ENCODE results near the gene RTEL1. TPM values are rescaled to one million over a fixed set of nuclear protein-coding genes. Genes with fewer than 3 reads are reported as not detected.

The RTEL1 gene
- polyA plus RNA-seq, 1 of the 3 experiments (the other 2 are of a cell fraction) = 9.9 TPM

DNA sequence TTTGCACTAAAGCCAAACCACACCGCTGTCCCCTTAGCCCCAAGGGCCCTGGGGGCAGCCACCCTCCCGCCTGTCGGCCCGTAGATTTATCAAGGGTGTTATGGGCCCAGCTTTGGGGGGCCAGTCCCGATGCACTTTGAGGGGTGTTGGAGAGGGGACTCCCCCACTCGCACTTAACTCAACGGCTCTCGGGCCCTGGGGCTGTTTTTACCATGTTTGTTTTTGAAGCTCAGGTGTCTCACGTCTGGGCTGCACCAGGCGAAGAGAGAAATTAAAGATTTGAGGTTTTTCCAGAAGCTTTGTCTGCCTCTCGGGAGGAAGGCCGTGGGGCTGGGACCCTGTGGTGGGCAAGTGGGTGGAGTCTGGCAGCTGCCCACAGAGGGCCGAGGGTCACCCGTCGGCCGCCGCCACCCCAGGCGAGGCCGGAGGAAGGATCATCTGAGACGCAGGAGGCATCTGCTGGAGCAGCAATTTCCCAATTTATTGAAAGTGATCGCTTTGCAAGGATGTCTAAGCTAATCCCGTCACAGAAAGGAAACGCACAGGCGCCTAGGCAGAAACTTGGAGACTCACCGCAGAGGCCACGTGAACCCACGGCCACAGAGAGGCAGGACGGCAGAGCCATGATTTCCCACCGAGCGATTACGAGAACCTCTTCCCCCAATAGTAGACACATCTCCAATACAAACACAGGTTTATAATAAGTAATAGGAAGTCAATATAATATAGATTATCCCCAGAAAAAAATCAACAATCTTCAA lies 85.3 kb downstream of the RTEL1 start:
- Histone ChIP-seq H3K36me3 (replicated peaks in 1 of 2; ENCODE audit: control insufficient read depth in 1 of 2, insufficient read depth in 2 of 2, low read length in 1 of 2) (peaks cover 15 to 26% of the 10 kb centered on the region in 2 experiments), H2AFZ (ENCODE audit: low read depth) (no peak overlapping the region), H4K20me1 (ENCODE audit: insufficient read depth) (peaks cover 16% of the 10 kb centered on the region), H3K4me3 (ENCODE audit: low read depth in 2 of 2, low read length in 1 of 2) (no peak overlapping the region), H3F3A (replicated peaks; ENCODE audit: insufficient read depth) (peaks cover 17% of the 10 kb centered on the region), H3K4me1 (ENCODE audit: control insufficient read depth in 1 of 2, insufficient read depth in 2 of 2, low read depth in 1 of 2, low read length in 1 of 2) (peaks cover 0 to 14% of the 10 kb centered on the region in 2 experiments; a peak in 1 of 4 replicates), H3K4me2 (no peak overlapping the region), H3K9ac (no peak overlapping the region), H3K9me2 (no peaks in the 10 kb centered on the region), H3K27ac (ENCODE audit: low read depth in 2 of 2, low read length in 1 of 2) (no peak overlapping the region), H3K27me3 (ENCODE audit: insufficient read depth) (no peaks in the 10 kb centered on the region), H3K9me3 (no peaks in the 10 kb centered on the region), H3K79me2 (ENCODE audit: insufficient read depth) (peaks cover 18% of the 10 kb centered on the region)
- TF ChIP-seq RAD21 (IDR thresholded peaks at IDR 0.05; ENCODE audit: low read length) = no peak
- TF ChIP-seq FOSL2 (IDR thresholded peaks at IDR 0.05; ENCODE audit: borderline replicate concordance, low read depth) = no peak
- no peak for TF ChIP-seq MXI1 (IDR thresholded peaks at IDR 0.05; ENCODE audit: low read depth, low read length)
- no peak for TF ChIP-seq GATA2 (CRISPR knock-in tag; IDR thresholded peaks at IDR 0.05)
- TF ChIP-seq, protein P1, sequence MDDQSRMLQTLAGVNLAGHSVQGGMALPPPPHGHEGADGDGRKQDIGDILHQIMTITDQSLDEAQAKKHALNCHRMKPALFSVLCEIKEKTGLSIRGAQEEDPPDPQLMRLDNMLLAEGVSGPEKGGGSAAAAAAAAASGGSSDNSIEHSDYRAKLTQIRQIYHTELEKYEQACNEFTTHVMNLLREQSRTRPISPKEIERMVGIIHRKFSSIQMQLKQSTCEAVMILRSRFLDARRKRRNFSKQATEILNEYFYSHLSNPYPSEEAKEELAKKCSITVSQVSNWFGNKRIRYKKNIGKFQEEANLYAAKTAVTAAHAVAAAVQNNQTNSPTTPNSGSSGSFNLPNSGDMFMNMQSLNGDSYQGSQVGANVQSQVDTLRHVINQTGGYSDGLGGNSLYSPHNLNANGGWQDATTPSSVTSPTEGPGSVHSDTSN (IDR thresholded peaks at IDR 0.05) = no peak
- no peak for TF ChIP-seq IRF3 (IDR thresholded peaks at IDR 0.05; ENCODE audit: low read depth, low read length)
- TF ChIP-seq RFX5 (IDR thresholded peaks at IDR 0.05; ENCODE audit: low read length) = no peak
- TF ChIP-seq TCF12 (IDR thresholded peaks at IDR 0.05) = no peak
- TF ChIP-seq MEF2A (IDR thresholded peaks at IDR 0.05; ENCODE audit: borderline replicate concordance, low read depth) = no peak
- TF ChIP-seq, protein P2, sequence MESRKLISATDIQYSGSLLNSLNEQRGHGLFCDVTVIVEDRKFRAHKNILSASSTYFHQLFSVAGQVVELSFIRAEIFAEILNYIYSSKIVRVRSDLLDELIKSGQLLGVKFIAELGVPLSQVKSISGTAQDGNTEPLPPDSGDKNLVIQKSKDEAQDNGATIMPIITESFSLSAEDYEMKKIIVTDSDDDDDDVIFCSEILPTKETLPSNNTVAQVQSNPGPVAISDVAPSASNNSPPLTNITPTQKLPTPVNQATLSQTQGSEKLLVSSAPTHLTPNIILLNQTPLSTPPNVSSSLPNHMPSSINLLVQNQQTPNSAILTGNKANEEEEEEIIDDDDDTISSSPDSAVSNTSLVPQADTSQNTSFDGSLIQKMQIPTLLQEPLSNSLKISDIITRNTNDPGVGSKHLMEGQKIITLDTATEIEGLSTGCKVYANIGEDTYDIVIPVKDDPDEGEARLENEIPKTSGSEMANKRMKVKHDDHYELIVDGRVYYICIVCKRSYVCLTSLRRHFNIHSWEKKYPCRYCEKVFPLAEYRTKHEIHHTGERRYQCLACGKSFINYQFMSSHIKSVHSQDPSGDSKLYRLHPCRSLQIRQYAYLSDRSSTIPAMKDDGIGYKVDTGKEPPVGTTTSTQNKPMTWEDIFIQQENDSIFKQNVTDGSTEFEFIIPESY (IDR thresholded peaks at IDR 0.05; ENCODE audit: borderline replicate concordance, low read depth) = no peak
- no peak for TF ChIP-seq MAX (IDR thresholded peaks at IDR 0.05; ENCODE audit: low read depth)
- POLR2A ChIA-PET = interaction anchor here (0.6 kb wide), 1 partner anchor 21 kb away, joined by 3 read pairs; no protein-coding TSS in a partner anchor
- WGBS (ENCODE audit: low lambda C conversion rate) = 95% methylated on average over 17 of the region's 31 CpGs
- no peak for DNase-seq
- CTCF ChIA-PET = interaction anchor here (3.6 kb wide), 1 partner anchor 32 kb away, joined by 16 read pairs; no protein-coding TSS in a partner anchor

DNA sequence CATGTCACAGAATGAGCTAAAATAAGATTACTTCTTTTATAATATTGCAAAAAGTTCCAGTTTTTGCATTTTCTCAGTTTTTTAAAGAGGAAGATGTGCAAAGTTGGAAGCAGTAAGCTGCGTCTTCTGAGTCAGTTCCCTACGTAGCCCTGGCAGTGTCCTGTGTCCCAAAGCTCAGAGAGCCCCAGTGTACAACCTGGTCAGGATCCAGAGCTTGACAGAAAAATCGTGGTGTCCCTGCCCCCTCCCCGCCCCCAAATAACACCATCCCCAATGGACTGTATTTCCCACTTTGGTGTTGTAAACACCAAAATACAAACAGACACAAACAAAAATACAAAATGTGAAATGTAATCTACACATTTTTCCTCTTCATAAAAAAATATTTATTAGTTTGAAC lies 86.0 kb downstream of the RTEL1 start:
- no peaks in the 10 kb centered on the region for H3K27me3 ChIP-seq (ENCODE audit: insufficient read depth)
- peaks cover 0 to 12% of the 10 kb centered on the region in 2 experiments; a peak in 1 of 4 replicates for H3K4me1 ChIP-seq (ENCODE audit: control insufficient read depth in 1 of 2, insufficient read depth in 2 of 2, low read depth in 1 of 2, low read length in 1 of 2)
- peaks cover 18% of the 10 kb centered on the region for H3K79me2 ChIP-seq (ENCODE audit: insufficient read depth)
- no peak overlapping the region for H3K4me2 ChIP-seq
- DNase-seq = no peak
- peaks cover 15% of the 10 kb centered on the region for H3F3A ChIP-seq (replicated peaks; ENCODE audit: insufficient read depth)
- no peak overlapping the region for H3K4me3 ChIP-seq (ENCODE audit: low read depth in 2 of 2, low read length in 1 of 2)
- no peak overlapping the region for H3K27ac ChIP-seq (ENCODE audit: low read depth in 2 of 2, low read length in 1 of 2)
- TF ChIP-seq POLR2AphosphoS5 (IDR thresholded peaks at IDR 0.05; ENCODE audit: low read depth, low read length) (0 out of 2 replicates have a peak, but pooled peaks have one; percentile 11), FOXM1 (IDR thresholded peaks at IDR 0.05; ENCODE audit: low read depth) (no peak), FOXJ3 (CRISPR knock-in tag; IDR thresholded peaks at IDR 0.05) (no peak), RCOR1 (IDR thresholded peaks at IDR 0.05; ENCODE audit: low read length) (no peak)
- TF ChIP-seq, protein P1 (IDR thresholded peaks at IDR 0.05) = no peak
- H4K20me1 ChIP-seq (ENCODE audit: insufficient read depth) = peaks cover 16% of the 10 kb centered on the region
- 83% methylated on average over 4 of the region's 4 CpGs for WGBS (ENCODE audit: low lambda C conversion rate)
- no peaks in the 10 kb centered on the region for H3K9me3 ChIP-seq
- no peak overlapping the region for H3K9ac ChIP-seq
- ChIA-PET POLR2A (interaction anchor here (0.5 kb wide), 1 partner anchor 261 kb away, joined by 3 read pairs; no protein-coding TSS in a partner anchor), CTCF (interaction anchor here (3.6 kb wide), 1 partner anchor 31 kb away, joined by 16 read pairs; no protein-coding TSS in a partner anchor)
- H3K36me3 ChIP-seq (replicated peaks in 1 of 2; ENCODE audit: control insufficient read depth in 1 of 2, insufficient read depth in 2 of 2, low read length in 1 of 2) = peaks cover 15 to 26% of the 10 kb centered on the region in 2 experiments
- no peaks in the 10 kb centered on the region for H3K9me2 ChIP-seq
- H2AFZ ChIP-seq (ENCODE audit: low read depth) = no peak overlapping the region

Data from SK-N-SH (cell line).